GM23248 (cell line): ENCODE data around the gene RER1. TPM values are rescaled to one million over a fixed set of nuclear protein-coding genes. Genes with fewer than 3 reads are reported as not detected.

Experiments used
- DNase-seq: peaks from one replicate; pipeline ENCODE4 v3.0.0-alpha.2; 2015
- H2AFZ ChIP-seq: fragments of 200-600 bp; sonication (generic); 2 replicates; pipeline ENCODE4 v1.6.1; 2016; ENCODE audit warnings: antibody characterized with exemption
- H3F3A ChIP-seq: fragments of 200-600 bp; sonication (generic); 2 replicates; pipeline ENCODE4 v1.6.1; 2016; ENCODE audit warnings: mild to moderate bottlenecking, antibody characterized with exemption, mixed run types; ENCODE audit not compliant: insufficient read depth
- H3K27ac ChIP-seq: fragments of 200-600 bp; sonication (generic); 2 replicates; pipeline ENCODE4 v1.5.1; 2016; ENCODE audit warnings: mild to moderate bottlenecking
- H3K27me3 ChIP-seq: fragments of 200-600 bp; sonication (generic); replicated peaks from 2 replicates; pipeline ENCODE4 v1.6.1; 2016; ENCODE audit warnings: mild to moderate bottlenecking; ENCODE audit not compliant: insufficient read depth
- H3K36me3 ChIP-seq: fragments of 200-600 bp; sonication (generic); 2 replicates; pipeline ENCODE4 v1.6.1; 2016; ENCODE audit warnings: low read depth, mild to moderate bottlenecking
- H3K4me1 ChIP-seq: fragments of 200-600 bp; sonication (generic); 2 replicates; pipeline ENCODE4 v1.6.1; 2016; ENCODE audit warnings: mild to moderate bottlenecking; ENCODE audit not compliant: insufficient read depth
- H3K4me2 ChIP-seq: fragments of 200-600 bp; sonication (generic); one replicate; pipeline ENCODE4 v1.6.1; 2016; ENCODE audit warnings: mild to moderate bottlenecking; ENCODE audit not compliant: unreplicated experiment
- H3K4me3 ChIP-seq: fragments of 200-600 bp; sonication (generic); 2 replicates; pipeline ENCODE4 v1.5.1; 2016; ENCODE audit warnings: mild to moderate bottlenecking
- H3K79me2 ChIP-seq: fragments of 200-600 bp; sonication (generic); 2 replicates; pipeline ENCODE4 v1.6.1; 2016; ENCODE audit warnings: mild to moderate bottlenecking; ENCODE audit not compliant: insufficient read depth
- H3K9ac ChIP-seq: fragments of 200-600 bp; sonication (generic); 2 replicates; pipeline ENCODE4 v1.6.1; 2016; ENCODE audit warnings: mild to moderate bottlenecking
- H3K9me2 ChIP-seq: fragments of 200-600 bp; sonication (generic); 2 replicates; pipeline ENCODE4 v1.6.1; 2016; ENCODE audit warnings: mixed run types, mild to moderate bottlenecking, moderate library complexity; ENCODE audit not compliant: insufficient read depth
- H3K9me3 ChIP-seq: fragments of 200-600 bp; sonication (generic); one replicate; pipeline ENCODE4 v1.6.1; 2017; ENCODE audit warnings: low read depth
- H4K20me1 ChIP-seq: fragments of 200-600 bp; sonication (generic); 2 replicates; pipeline ENCODE4 v1.6.0; 2016; ENCODE audit not compliant: insufficient read depth
- EZH2 ChIP-seq: fragments of 200-600 bp; sonication (generic); IDR thresholded peaks from 2 replicates; pipeline ENCODE4 v1.6.1; 2018; ENCODE audit warnings: antibody characterized with exemption, mild to moderate bottlenecking; ENCODE audit not compliant: insufficient read depth, poor library complexity, severe bottlenecking
- EZH2phosphoT487 ChIP-seq: fragments of 200-600 bp; sonication (generic); IDR thresholded peaks from 2 replicates; pipeline ENCODE4 v1.6.1; 2018; ENCODE audit warnings: antibody characterized with exemption, moderate library complexity, mild to moderate bottlenecking, low read depth; ENCODE audit not compliant: insufficient read depth
- WGBS, 2 experiments: methylation state at CpG; one replicate each; pipeline ENCODE4 v1.1.6; 2015 to 2017; ENCODE audit warnings: low lambda C conversion rate in 2 of 2, low coverage in 1 of 2; ENCODE audit errors: missing lambda C conversion rate in 2 of 2; 5-methylcytosine and 5-hydroxymethylcytosine counted together
- in situ Hi-C: fragments of 300-500 bp; cut with MboI; formaldehyde crosslinking; loops from 2 replicates; pipeline ENCODE4 v1.15.0; 2020
- polyA plus RNA-seq: library from polyadenylated mRNA; unstranded; fragments of >200 nt; fragmentation: Nextera tagmentation; extraction: Ambion mirVana; gene quantifications from 2 replicates; pipeline ENCODE4 v1.2.1, GENCODE V29; 2016
- total RNA-seq: library from RNA; depleted of rRNA; stranded (reverse); fragments of >200 nt; shearing (Covaris generic); gene quantifications from 2 replicates; pipeline ENCODE4 v1.2.3, GENCODE V29; 2014

RER1 gene
- total and polyA plus RNA-seq, 2 experiments from 2014 or later, result 135 to 331 TPM

- 83 to 89% methylated on average over 12 to 13 of the region's 13 CpGs for WGBS, 2 experiments
- no peak for DNase-seq
- H3K9me2 ChIP-seq, result no peaks in the 10 kb centered on the region
- H3K9me3 ChIP-seq, result no peaks in the 10 kb centered on the region
- in situ Hi-C loops, result no loop called here
- H3K79me2 ChIP-seq, result no peaks in the 10 kb centered on the region
- H3F3A ChIP-seq, result no peaks in the 10 kb centered on the region
- H4K20me1 ChIP-seq, result no peaks in the 10 kb centered on the region
- H3K4me2 ChIP-seq, result no peak overlapping the region
- H3K27me3 ChIP-seq, result no peaks in the 10 kb centered on the region
- H3K27ac ChIP-seq, result no peak overlapping the region
- no peak overlapping the region for H3K9ac ChIP-seq
- no peak overlapping the region for H3K4me3 ChIP-seq
- H2AFZ ChIP-seq, result no peak overlapping the region
- no peaks in the 10 kb centered on the region for H3K36me3 ChIP-seq
- H3K4me1 ChIP-seq, result no peaks in the 10 kb centered on the region
- no peak for TF ChIP-seq EZH2phosphoT487
- no peak for TF ChIP-seq EZH2
These were observed 44.2 kb upstream of the RER1 start for GRCh38 chr1:2347409-2347785.

- H3K79me2 ChIP-seq, result no peaks in the 10 kb centered on the region
These were observed 43.7 kb upstream of the RER1 start for GRCh38 chr1:2347896-2348295.

DNA sequence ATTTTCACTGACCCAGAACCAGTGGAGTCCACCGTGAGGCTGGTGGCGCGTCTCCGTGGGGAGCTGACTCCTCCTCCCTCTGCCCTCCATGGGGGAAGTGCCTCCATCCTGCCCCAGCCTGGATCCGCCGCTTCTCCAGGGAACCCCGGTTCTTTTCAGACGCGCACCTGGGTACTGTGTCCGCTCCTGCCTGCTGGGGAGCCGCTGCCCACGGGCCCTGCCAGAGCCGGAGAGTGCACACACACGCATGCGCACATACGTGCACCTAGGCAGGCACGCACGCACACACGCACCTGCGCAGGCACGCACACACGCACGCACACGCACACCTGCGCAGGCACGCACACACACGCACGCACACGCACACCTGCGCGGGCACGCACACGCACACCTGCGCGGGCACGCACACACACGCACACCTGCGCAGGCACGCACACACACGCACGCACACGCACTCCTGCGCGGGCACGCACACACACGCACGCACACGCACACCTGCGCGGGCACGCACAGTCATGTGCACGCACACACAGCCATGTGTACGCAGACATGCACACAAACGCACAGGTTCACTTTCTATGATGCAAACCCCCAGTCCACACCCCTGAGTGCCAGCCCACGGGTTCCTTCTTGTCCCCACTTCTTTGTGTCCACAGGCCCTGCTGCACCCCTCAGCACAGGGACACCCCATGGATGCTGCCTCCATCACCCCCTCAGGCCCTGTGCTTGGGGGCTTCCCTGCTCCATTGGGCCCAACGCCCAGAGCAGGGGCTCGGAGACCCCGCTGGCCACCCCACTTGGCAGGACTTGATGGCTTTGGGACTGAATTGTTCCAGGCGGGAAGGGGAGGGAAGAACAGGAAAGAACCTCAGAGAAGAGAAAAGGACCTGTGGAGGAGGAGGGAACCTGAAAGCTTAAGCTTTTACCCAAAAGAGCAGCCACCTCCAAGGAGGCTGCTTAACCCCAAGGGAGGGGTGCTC is 43.0 kb upstream of the RER1 start:
- WGBS, 2 experiments, result 86 to 88% methylated on average over 28 to 59 of the region's 59 CpGs
- in situ Hi-C loops, result no loop called here

More at GRCh38 chr1:2347896-2348295, 43.7 kb upstream of the RER1 start:
- H3K27me3 ChIP-seq, result no peaks in the 10 kb centered on the region
- no peak for DNase-seq
- no peaks in the 10 kb centered on the region for H3F3A ChIP-seq
- no peaks in the 10 kb centered on the region for H3K9me3 ChIP-seq
- H3K4me3 ChIP-seq, result no peak overlapping the region
- in situ Hi-C loops, result no loop called here
- no peak overlapping the region for H3K9ac ChIP-seq
- H3K36me3 ChIP-seq, result no peaks in the 10 kb centered on the region
- H3K9me2 ChIP-seq, result no peaks in the 10 kb centered on the region
- no peak overlapping the region for H3K27ac ChIP-seq
- no peak overlapping the region for H2AFZ ChIP-seq
- no peak overlapping the region for H3K4me2 ChIP-seq
- WGBS, 2 experiments, result 76 to 83% methylated on average over 23 of the region's 23 CpGs
- no peaks in the 10 kb centered on the region for H4K20me1 ChIP-seq
- no peaks in the 10 kb centered on the region for H3K4me1 ChIP-seq
- TF ChIP-seq EZH2phosphoT487, result no peak
- TF ChIP-seq EZH2, result no peak

DNA sequence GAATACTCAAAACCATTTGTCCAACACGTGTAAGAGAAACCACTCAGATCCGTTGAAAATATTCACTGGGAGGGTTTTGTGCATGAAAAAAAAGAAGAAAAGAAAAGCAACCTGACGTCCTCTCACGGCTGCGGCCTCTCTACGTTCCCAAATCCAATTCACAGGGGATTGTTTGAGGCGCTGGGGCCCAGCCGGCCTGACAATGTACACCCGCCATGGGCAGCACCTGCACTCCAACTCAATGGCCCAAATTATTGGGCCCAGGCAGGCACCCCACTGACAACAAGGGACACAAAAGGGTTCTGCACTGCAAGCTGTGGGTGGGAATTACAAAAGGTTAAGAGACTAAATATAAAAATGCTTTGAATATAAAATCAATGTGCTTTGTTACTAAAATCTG is 41.8 kb upstream of the RER1 start:
- H3K79me2 ChIP-seq, result no peaks in the 10 kb centered on the region
- no peak for DNase-seq
- in situ Hi-C loops, result no loop called here
- H3K27me3 ChIP-seq, result no peaks in the 10 kb centered on the region
- no peaks in the 10 kb centered on the region for H3F3A ChIP-seq
- H3K27ac ChIP-seq, result no peak overlapping the region
- no peaks in the 10 kb centered on the region for H3K4me1 ChIP-seq
- TF ChIP-seq EZH2phosphoT487 (no peak), EZH2 (no peak)
- no peak overlapping the region for H3K4me3 ChIP-seq
- no peaks in the 10 kb centered on the region for H3K9me3 ChIP-seq
- H3K9ac ChIP-seq, result no peak overlapping the region
- H4K20me1 ChIP-seq, result no peaks in the 10 kb centered on the region
- no peak overlapping the region for H2AFZ ChIP-seq
- no peaks in the 10 kb centered on the region for H3K36me3 ChIP-seq
- H3K4me2 ChIP-seq, result no peak overlapping the region
- H3K9me2 ChIP-seq, result no peaks in the 10 kb centered on the region
- 70 to 75% methylated on average over 9 of the region's 9 CpGs for WGBS, 2 experiments

More for the DNA sequence above, 43.0 kb upstream of the RER1 start:
- H3K4me1 ChIP-seq, result no peaks in the 10 kb centered on the region
- H3K27me3 ChIP-seq, result no peaks in the 10 kb centered on the region
- H3F3A ChIP-seq, result no peaks in the 10 kb centered on the region
- H2AFZ ChIP-seq, result no peak overlapping the region
- no peak overlapping the region for H3K27ac ChIP-seq
- H3K4me3 ChIP-seq, result no peak overlapping the region
- no peaks in the 10 kb centered on the region for H3K9me3 ChIP-seq
- DNase-seq, result no peak
- no peaks in the 10 kb centered on the region for H4K20me1 ChIP-seq
- no peaks in the 10 kb centered on the region for H3K36me3 ChIP-seq
- no peak for TF ChIP-seq EZH2phosphoT487
- TF ChIP-seq EZH2, result no peak
- no peaks in the 10 kb centered on the region for H3K9me2 ChIP-seq
- H3K4me2 ChIP-seq, result no peak overlapping the region
- no peak overlapping the region for H3K9ac ChIP-seq
- no peaks in the 10 kb centered on the region for H3K79me2 ChIP-seq
